ENCODE measurements around the gene KLHL14.

KLHL14 gene

GRCh38 chr18:32724071-32724749, 48.6 kb downstream of the KLHL14 start:
- TF ChIP-seq, protein P1, sequence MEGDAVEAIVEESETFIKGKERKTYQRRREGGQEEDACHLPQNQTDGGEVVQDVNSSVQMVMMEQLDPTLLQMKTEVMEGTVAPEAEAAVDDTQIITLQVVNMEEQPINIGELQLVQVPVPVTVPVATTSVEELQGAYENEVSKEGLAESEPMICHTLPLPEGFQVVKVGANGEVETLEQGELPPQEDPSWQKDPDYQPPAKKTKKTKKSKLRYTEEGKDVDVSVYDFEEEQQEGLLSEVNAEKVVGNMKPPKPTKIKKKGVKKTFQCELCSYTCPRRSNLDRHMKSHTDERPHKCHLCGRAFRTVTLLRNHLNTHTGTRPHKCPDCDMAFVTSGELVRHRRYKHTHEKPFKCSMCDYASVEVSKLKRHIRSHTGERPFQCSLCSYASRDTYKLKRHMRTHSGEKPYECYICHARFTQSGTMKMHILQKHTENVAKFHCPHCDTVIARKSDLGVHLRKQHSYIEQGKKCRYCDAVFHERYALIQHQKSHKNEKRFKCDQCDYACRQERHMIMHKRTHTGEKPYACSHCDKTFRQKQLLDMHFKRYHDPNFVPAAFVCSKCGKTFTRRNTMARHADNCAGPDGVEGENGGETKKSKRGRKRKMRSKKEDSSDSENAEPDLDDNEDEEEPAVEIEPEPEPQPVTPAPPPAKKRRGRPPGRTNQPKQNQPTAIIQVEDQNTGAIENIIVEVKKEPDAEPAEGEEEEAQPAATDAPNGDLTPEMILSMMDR (conservative IDR thresholded peaks at IDR 0.05; ENCODE audit: low read depth, low read length) = no peak
- no peak overlapping the region for H3K4me3 ChIP-seq (ENCODE audit: low read length)
- no peak for DNase-seq (ENCODE audit: low read depth)

DNA sequence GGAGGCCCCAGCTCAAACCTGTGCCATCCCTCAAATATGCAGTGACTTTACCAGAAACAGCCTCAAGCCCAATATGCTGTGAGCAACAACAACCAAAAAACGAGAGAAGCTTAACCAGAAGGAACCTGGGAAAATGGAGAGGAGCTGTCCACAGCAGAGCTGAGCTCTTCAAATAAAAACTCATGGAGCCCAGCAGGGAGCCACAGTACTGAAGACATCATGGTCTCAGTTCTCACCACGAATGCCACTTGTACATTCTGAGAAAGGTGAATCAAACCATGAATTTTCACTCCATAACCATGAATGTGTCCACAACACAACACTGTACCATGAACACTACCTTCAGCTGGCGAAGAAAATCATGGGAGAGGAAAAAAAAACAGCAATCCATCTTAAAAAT, 50.5 kb downstream of the KLHL14 start:
- TF ChIP-seq, protein P1 (conservative IDR thresholded peaks at IDR 0.05; ENCODE audit: low read depth, low read length) = no peak
- no peak for DNase-seq (ENCODE audit: low read depth)
- no peak overlapping the region for H3K4me3 ChIP-seq (ENCODE audit: low read length)

- no peak overlapping the region for H3K4me3 ChIP-seq (ENCODE audit: low read length)
- DNase-seq (ENCODE audit: low read depth) = no peak
- TF ChIP-seq, protein P1 (conservative IDR thresholded peaks at IDR 0.05; ENCODE audit: low read depth, low read length) = no peak
Observed at GRCh38 chr18:32717126-32717525, 55.7 kb downstream of the KLHL14 start.

DNA sequence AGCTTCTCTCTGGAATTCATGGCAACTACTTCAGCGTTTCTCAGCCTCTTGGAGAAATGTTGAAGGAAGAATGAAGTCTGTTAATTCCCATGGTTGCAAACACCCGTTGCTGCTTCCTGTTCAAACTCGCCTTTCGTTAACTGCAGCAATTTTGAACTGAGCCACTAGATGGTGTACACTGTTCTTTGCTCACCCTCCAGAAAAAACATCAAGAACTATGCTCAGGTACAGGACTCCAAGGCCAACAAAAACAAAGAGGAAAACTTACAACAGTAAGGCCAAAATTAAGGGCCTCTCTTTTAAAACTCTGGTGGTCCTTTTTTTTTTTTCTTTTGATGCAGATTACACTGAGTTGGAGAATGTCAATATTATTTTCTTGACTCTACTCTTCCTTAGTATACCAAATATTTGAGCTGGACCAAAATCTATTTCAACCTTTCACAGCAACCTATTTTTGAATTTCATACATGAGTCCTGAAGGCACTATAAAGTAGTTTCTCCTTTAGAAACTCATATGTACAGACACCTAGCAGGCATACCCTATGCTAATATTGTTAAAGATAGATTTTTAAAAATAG, 58.2 kb downstream of the KLHL14 start:
- peak; percentile 39 for DNase-seq (ENCODE audit: low read depth)
- TF ChIP-seq, protein P1 (conservative IDR thresholded peaks at IDR 0.05; ENCODE audit: low read depth, low read length) = peak; percentile 92
- no peak overlapping the region for H3K4me3 ChIP-seq (ENCODE audit: low read length)

DNA sequence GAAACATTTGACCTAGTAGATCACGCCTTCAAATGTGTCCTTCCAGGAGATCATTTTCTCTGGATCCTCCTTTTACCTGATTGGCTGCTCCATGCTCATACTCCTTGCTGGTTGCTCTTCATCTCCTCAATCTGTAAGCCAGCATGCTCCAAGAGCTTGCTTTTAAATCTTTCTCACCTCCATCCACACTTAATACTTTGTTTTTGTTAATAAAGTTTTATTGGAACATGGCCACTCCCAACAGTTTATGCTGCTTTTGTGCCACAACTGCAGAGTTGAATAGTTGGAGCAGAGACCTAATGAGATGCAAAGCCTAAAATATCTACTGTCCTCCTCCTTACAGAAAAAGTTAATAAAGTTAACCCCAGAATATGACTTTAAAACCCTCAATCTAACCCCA, 60.0 kb downstream of the KLHL14 start:
- TF ChIP-seq, protein P1 (conservative IDR thresholded peaks at IDR 0.05; ENCODE audit: low read depth, low read length) = no peak
- no peak for DNase-seq (ENCODE audit: low read depth)
- no peak overlapping the region for H3K4me3 ChIP-seq (ENCODE audit: low read length)

DNA sequence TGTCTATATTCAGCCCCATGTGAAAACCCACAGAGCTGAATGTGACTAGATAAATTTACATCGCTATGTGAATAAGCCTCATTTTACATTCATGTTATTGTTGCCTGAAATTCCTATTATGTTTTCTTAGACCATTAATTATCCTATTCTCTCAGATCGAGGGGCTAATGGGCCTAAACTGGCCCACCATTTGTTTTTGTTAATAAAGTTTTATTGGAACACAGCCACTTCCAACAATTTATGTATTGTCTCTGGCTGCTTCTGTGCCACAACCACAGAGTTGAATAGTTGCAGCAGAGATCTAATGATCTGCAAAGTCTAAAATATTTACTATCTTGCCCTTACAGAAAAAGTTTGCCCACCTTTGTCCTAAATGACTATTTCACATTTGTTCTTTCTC, 61.0 kb downstream of the KLHL14 start:
- TF ChIP-seq, protein P1 (conservative IDR thresholded peaks at IDR 0.05; ENCODE audit: low read depth, low read length) = no peak
- DNase-seq (ENCODE audit: low read depth) = no peak
- no peak overlapping the region for H3K4me3 ChIP-seq (ENCODE audit: low read length)

DNA sequence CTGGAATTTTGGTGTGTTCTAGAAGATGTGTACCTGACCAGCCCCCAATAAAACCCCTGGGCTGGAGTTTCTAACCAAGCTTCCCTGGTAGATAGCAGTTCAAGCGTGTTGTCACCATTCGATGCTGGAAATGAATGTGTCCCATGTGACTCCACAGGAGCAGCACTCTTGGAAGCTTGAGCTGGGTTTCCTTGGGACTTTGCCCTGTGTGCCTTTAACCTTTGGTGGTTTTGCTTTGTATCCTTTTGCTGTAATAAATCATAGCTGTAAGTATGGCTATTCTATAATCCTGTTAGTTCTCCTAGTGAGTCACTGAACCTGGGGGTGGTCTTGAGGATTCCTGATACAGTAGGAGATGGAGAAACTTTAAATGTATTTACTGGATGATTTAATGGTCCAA, 65.2 kb downstream of the KLHL14 start:
- DNase-seq (ENCODE audit: low read depth) = peak; percentile 46
- H3K4me3 ChIP-seq (ENCODE audit: low read length) = no peak overlapping the region

More for the DNA sequence above, 65.2 kb downstream of the KLHL14 start:
- TF ChIP-seq, protein P1 (conservative IDR thresholded peaks at IDR 0.05; ENCODE audit: low read depth, low read length) = no peak
